ENCODE data around the gene AMOTL1. TPM values are rescaled to one million over a fixed set of nuclear protein-coding genes. Genes with fewer than 3 reads are reported as not detected.

AMOTL1 gene
- total RNA-seq, 1 donor from 2014 or later = 32.6 TPM

DNA sequence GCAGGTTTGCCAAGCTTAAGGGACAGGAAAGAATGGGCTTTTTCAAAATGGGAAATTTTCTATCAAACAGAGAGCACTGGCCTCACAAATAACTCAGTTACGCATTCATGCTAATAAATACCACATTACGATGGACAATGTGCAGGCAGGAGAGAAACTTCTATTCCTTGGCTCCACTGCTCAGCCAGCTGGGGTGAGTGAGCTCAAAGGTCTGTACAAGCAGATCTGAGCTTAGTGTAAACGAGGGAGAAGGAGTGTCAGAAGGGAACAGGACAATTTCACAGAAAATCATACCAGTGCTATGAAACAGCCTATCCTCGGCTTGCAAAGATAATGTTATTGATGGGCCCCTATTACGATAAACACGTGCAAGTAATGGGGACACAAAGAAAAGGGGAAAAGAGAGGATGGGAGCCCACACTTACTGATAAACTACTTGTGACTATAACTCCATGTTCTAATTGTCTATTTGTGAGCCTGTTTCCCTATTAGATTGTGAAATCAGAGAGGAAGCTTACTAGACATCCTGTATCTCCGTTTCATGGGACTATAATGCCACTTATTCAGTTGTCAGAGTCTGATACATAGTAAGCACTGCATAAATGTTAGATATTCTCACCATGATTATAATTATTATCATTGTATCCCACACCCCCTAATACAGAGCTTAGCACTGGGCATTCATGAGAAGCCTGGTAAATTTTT, 46.3 kb downstream of the AMOTL1 start:
- peaks cover 4 to 5% of the 10 kb centered on the region in 2 donors for H3K36me3 ChIP-seq
- intact Hi-C loops (cut with DNase I) = no loop called here
- no peaks in the 10 kb centered on the region for H3K27me3 ChIP-seq
- TF ChIP-seq CTCF (IDR thresholded peaks at IDR 0.05) = no peak
- DNase-seq (ENCODE audit: low spot score in 2 of 2) = no peak
- H3K9me3 ChIP-seq = no peaks in the 10 kb centered on the region
- H3K27ac ChIP-seq = no peak overlapping the region
- H3K4me1 ChIP-seq = peaks cover 0 to 2% of the 10 kb centered on the region in 2 donors
- H3K4me3 ChIP-seq = no peak overlapping the region

- DNase-seq (ENCODE audit: low spot score in 2 of 2) = no peak
- no peak for TF ChIP-seq CTCF (IDR thresholded peaks at IDR 0.05)
- Histone ChIP-seq H3K4me3 (no peak overlapping the region), H3K27ac (no peak overlapping the region), H3K9me3 (no peaks in the 10 kb centered on the region), H3K27me3 (no peaks in the 10 kb centered on the region), H3K4me1 (no peaks in the 10 kb centered on the region), H3K36me3 (peaks cover 4 to 16% of the 10 kb centered on the region in 2 donors)
- intact Hi-C loops (cut with DNase I) = no loop called here
Measured at GRCh38 chr11:94815705-94816344, 47.7 kb downstream of the AMOTL1 start.

- Histone ChIP-seq H3K4me1 (no peaks in the 10 kb centered on the region), H3K36me3 (peaks cover 23 to 49% of the 10 kb centered on the region in 2 donors), H3K27ac (no peak overlapping the region), H3K4me3 (no peak overlapping the region), H3K9me3 (no peaks in the 10 kb centered on the region), H3K27me3 (no peaks in the 10 kb centered on the region)
- no peak for TF ChIP-seq CTCF (IDR thresholded peaks at IDR 0.05)
- DNase-seq (ENCODE audit: low spot score in 2 of 2) = no peak
- intact Hi-C loops (cut with DNase I) = no loop called here
Measured at GRCh38 chr11:94820480-94820879, 52.3 kb downstream of the AMOTL1 start.

- Histone ChIP-seq H3K27me3 (no peaks in the 10 kb centered on the region), H3K9me3 (no peaks in the 10 kb centered on the region), H3K4me1 (no peaks in the 10 kb centered on the region), H3K27ac (no peak overlapping the region), H3K4me3 (no peak overlapping the region), H3K36me3 (peaks cover 23 to 55% of the 10 kb centered on the region in 2 donors)
- no peak for DNase-seq (ENCODE audit: low spot score in 2 of 2)
- TF ChIP-seq CTCF (IDR thresholded peaks at IDR 0.05) = no peak
- intact Hi-C loops (cut with DNase I) = no loop called here
Measured at GRCh38 chr11:94821439-94821838, 53.3 kb downstream of the AMOTL1 start.

- H3K27me3 ChIP-seq = no peaks in the 10 kb centered on the region
- H3K27ac ChIP-seq = no peak overlapping the region
- no peaks in the 10 kb centered on the region for H3K4me1 ChIP-seq
- TF ChIP-seq CTCF (IDR thresholded peaks at IDR 0.05) = no peak
- peaks cover 23 to 58% of the 10 kb centered on the region in 2 donors for H3K36me3 ChIP-seq
- no peak overlapping the region for H3K4me3 ChIP-seq
- DNase-seq (ENCODE audit: low spot score in 2 of 2) = no peak
- no peaks in the 10 kb centered on the region for H3K9me3 ChIP-seq
- intact Hi-C loops (cut with DNase I) = no loop called here
Measured at GRCh38 chr11:94822080-94822479, 53.9 kb downstream of the AMOTL1 start.
